Ectodermal cell (in vitro differentiated cells): Measurements from ENCODE around the gene NRAP.

ENCODE experiments used
- H3K27ac ChIP-seq: 2 replicates; pipeline ENCODE4 v1.7.0; 2013; ENCODE audit warnings: mild to moderate bottlenecking, low read depth, low read length; ENCODE audit not compliant: insufficient read depth, poor library complexity, severe bottlenecking
- H3K27me3 ChIP-seq: 2 replicates; pipeline ENCODE4 v1.7.0; 2013; ENCODE audit warnings: mild to moderate bottlenecking, low read length; ENCODE audit not compliant: insufficient read depth, control insufficient read depth, poor library complexity, severe bottlenecking
- H3K36me3 ChIP-seq: one replicate; pipeline ENCODE4 v1.7.0; 2013; ENCODE audit warnings: low read length; ENCODE audit not compliant: control insufficient read depth, insufficient read depth
- H3K4me1 ChIP-seq: one replicate; pipeline ENCODE4 v1.7.0; 2013; ENCODE audit warnings: low read length; ENCODE audit not compliant: control insufficient read depth, insufficient read depth
- H3K4me3 ChIP-seq: 2 replicates; pipeline ENCODE4 v1.7.0; 2013; ENCODE audit warnings: low read depth, low read length, control low read depth; ENCODE audit not compliant: insufficient read depth
- H3K9me3 ChIP-seq: 2 replicates; pipeline ENCODE4 v1.7.0; 2013; ENCODE audit warnings: mild to moderate bottlenecking, low read length, moderate library complexity; ENCODE audit not compliant: control insufficient read depth
- WGBS, 2 experiments: methylation state at CpG; one replicate each; pipeline ENCODE4 v1.1.7; 2013; ENCODE audit warnings: missing lambda C conversion rate in 2 of 2; 5-methylcytosine and 5-hydroxymethylcytosine counted together

The NRAP gene

DNA sequence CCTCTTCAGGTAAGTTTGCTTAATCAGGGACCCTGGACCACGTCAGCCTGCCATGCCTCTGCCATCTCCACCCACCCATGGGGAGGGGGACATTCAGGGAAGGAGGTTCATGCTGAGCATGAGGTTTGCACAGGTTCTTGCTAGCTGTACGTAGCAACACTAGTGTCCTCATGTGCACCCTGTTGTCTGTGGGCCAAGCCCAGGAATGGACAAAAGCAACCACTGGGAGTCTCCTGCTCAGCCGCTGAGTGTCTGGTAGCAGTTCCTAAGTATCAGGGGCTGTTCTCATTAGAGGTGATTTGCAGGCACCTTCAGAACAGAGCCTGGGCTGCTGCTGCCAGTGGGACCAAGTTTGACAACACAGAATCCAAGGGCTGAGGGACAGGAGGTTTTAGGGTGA, 33.8 kb upstream of the NRAP start:
- no peak overlapping the region for H3K4me3 ChIP-seq
- H3K4me1 ChIP-seq = no peaks in the 10 kb centered on the region
- H3K27me3 ChIP-seq = no peaks in the 10 kb centered on the region
- no peak overlapping the region for H3K27ac ChIP-seq
- no peaks in the 10 kb centered on the region for H3K9me3 ChIP-seq
- peaks cover 9% of the 10 kb centered on the region for H3K36me3 ChIP-seq
- 75 to 77% methylated on average over 3 of the region's 3 CpGs for WGBS, 2 experiments

DNA sequence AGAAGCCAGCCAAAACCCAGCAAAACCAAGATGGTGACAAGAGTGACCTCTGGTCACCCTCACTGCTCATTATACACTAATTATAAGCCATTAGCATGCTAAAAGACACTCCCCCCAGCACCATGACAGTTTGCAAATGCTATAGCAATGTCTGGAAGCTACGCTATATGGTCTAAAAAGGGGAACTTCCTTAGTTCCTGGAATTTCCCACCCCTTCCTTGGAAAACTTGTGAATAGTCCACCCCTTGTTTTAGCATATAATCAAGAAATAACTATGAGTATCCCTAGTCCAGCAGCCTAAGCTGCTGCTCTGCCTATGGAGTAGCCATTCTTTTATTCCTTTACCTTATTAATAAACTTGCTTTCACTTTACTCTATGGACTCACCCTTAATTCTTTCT, 31.9 kb upstream of the NRAP start:
- Histone ChIP-seq H3K27me3 (no peaks in the 10 kb centered on the region), H3K9me3 (no peaks in the 10 kb centered on the region), H3K4me1 (no peaks in the 10 kb centered on the region), H3K27ac (no peak overlapping the region), H3K4me3 (no peak overlapping the region), H3K36me3 (peaks cover 15% of the 10 kb centered on the region)
- WGBS, 2 experiments = 92 to 95% methylated on average over 1 of the region's 1 CpG

DNA sequence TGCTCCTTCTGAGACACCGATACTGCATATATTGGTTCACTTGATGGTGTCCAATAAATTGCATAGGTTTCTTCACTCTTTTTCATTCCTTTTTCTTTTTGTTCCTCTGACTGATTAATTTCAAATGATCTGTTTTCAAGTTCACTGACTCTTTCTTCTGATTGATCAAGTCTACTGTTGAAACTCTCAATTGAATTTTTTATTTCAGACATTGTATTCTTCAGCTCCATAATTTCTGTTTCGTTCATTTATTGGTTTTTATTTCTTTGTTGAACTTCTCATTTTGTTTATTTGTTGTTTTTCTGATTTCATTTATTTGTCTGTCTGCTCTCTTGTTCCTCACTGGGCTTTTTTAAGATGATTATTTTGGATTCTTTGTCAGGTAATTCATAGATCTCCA, 29.5 kb upstream of the NRAP start:
- Histone ChIP-seq H3K4me3 (no peak overlapping the region), H3K9me3 (no peaks in the 10 kb centered on the region), H3K4me1 (no peaks in the 10 kb centered on the region), H3K27ac (no peak overlapping the region), H3K36me3 (peaks cover 15% of the 10 kb centered on the region), H3K27me3 (no peaks in the 10 kb centered on the region)
- 91% methylated on average over 2 of the region's 2 CpGs; no CpG with 5 or more reads in 1 of the 2 experiments for WGBS, 2 experiments

DNA sequence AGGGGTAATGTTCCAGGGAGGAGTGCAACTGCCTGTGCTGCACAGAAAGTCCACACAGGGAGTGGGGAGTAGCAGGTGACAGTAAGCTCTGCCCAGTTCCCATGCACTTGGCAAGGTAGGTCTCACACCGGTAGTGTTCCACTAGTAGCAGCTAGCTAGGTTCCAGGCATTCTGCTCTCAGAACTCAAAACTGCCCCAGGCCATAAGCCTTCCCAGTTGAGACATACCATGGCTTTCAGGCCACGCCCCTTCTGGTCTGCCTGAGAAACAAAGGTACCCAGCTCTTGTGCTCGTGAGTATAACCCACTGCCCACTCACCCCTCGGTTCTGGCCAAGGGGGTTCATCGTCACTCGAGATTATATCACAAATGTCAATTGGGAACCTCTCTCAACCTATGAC, 28.4 kb upstream of the NRAP start:
- WGBS, 2 experiments = 85 to 90% methylated on average over 6 of the region's 6 CpGs
- no peaks in the 10 kb centered on the region for H3K4me1 ChIP-seq
- no peaks in the 10 kb centered on the region for H3K9me3 ChIP-seq

DNA sequence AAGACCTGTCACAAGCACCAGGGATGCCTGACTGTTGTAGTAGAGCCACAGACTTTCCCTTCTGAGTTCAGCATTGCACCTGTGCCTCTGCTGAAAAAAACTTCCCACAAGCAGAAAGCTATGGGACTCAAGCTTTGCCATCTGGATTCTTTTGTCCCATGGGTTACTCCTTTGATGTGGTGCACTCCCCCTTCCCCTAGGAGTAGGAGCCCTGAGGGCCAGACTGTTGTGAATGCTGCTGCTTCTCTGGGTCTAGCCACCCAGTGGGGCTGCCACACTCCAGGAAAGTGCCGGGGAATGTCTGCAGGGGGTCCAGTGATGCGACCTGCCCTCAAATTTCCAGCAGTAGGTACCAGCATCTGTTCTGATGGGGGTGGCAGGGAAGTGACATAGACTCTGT, 27.5 kb upstream of the NRAP start:
- Histone ChIP-seq H3K4me3 (no peak overlapping the region), H3K4me1 (no peaks in the 10 kb centered on the region), H3K36me3 (peaks cover 6% of the 10 kb centered on the region), H3K27me3 (no peaks in the 10 kb centered on the region), H3K9me3 (peaks cover 2% of the 10 kb centered on the region), H3K27ac (no peak overlapping the region)
- WGBS, 2 experiments = 61 to 67% methylated on average over 2 of the region's 2 CpGs

More for the DNA sequence above, 28.4 kb upstream of the NRAP start:
- Histone ChIP-seq H3K27me3 (no peaks in the 10 kb centered on the region), H3K36me3 (peaks cover 8% of the 10 kb centered on the region), H3K4me3 (no peak overlapping the region), H3K27ac (no peak overlapping the region)

DNA sequence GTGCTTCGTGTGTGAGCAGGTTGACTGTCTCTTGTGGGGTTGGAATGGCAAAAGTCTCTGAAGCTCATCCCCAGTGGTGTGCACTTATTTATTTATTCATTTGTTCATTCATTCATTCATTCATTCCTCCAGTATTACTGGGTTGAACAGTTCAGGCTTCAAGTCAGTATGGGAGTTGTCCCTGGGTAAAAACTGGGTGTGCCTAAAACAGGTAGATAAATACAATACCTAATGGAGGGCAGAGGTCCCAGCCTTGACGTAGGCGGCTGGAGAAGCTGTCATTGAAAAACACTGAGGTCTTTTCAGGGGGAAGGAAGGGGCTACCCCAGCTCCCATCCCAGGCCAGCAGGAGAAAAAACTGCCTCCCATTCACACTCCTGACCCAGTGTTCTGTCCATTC, 26.9 kb upstream of the NRAP start:
- 91 to 96% methylated on average over 2 of the region's 3 CpGs for WGBS, 2 experiments
- Histone ChIP-seq H3K4me1 (no peaks in the 10 kb centered on the region), H3K36me3 (peaks cover 6% of the 10 kb centered on the region), H3K27ac (no peak overlapping the region), H3K9me3 (peaks cover 2% of the 10 kb centered on the region), H3K4me3 (no peak overlapping the region), H3K27me3 (no peaks in the 10 kb centered on the region)

DNA sequence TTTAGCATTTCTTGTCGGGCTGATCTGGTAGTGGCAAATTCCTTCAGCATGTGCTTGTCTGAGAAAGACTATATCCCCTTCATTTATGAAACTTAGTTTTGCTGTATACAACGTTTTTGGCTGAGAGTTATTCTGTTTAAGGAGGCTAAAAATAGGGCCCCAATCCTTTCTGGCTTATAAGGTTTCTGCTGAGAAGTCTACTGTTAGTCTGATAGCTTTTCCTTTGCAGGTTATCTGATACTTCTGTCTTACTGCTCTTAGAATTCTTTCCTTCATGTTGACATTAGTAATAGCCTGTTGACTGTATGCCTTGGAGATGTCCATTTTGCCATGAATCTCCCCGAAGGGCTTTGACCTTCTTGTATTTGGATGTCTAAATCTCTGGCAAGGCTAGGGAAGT, 25.7 kb upstream of the NRAP start:
- H3K36me3 ChIP-seq = peaks cover 6% of the 10 kb centered on the region
- 50 to 69% methylated on average over 3 of the region's 3 CpGs for WGBS, 2 experiments

DNA sequence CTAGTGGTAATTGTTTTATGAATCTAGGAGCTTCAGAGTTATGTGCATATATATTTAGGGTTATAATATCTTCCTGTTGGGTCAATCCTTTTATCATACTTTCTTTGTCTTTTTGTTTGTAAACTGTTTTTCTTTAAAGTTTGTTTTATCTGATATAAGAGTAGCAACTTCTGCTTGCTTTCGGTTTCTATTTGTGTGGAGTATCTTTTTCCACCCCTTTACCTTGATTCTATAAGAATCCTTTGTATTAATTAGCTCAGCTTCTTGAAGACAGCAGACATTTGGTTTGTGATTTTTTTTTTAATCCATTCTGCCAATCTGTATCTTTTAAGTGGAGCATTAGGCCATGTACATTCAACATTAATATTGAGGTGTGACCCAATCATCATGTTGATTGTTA, 25.2 kb upstream of the NRAP start:
- peaks cover 6% of the 10 kb centered on the region for H3K36me3 ChIP-seq
- no peak overlapping the region for H3K27ac ChIP-seq
- H3K4me3 ChIP-seq = no peak overlapping the region
- H3K9me3 ChIP-seq = peaks cover 2% of the 10 kb centered on the region
- WGBS, 2 experiments = 83% methylated on average over 1 of the region's 1 CpG; no CpG with 5 or more reads in 1 of the 2 experiments
- no peaks in the 10 kb centered on the region for H3K27me3 ChIP-seq
- H3K4me1 ChIP-seq = no peaks in the 10 kb centered on the region

More for the DNA sequence above, 25.7 kb upstream of the NRAP start:
- H3K27ac ChIP-seq = no peak overlapping the region
- no peaks in the 10 kb centered on the region for H3K27me3 ChIP-seq
- no peak overlapping the region for H3K4me3 ChIP-seq
- H3K4me1 ChIP-seq = no peaks in the 10 kb centered on the region
- peaks cover 2% of the 10 kb centered on the region for H3K9me3 ChIP-seq

DNA sequence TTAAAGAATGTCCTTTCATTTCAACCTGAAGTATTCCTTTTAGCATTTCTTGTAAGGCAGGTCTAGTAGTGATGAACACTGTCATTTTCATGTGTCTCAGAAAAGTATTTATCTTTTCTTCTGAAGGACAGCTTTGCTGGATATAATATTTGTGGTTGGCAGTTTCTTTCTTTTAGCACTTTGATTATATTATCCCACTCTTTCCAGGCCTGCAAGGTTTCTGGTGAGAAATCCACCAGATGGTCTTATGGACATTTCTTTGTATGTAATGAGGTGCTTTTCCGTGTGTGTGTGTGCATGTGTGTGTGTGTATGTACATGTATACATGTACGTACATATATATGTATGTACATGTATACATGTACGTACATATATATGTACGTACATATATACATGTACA, 23.2 kb upstream of the NRAP start:
- 100% methylated on average over 1 of the region's 4 CpGs; no CpG with 5 or more reads in 1 of the 2 experiments for WGBS, 2 experiments
- Histone ChIP-seq H3K27me3 (no peaks in the 10 kb centered on the region), H3K4me3 (no peak overlapping the region), H3K36me3 (peaks cover 2% of the 10 kb centered on the region), H3K4me1 (no peaks in the 10 kb centered on the region), H3K27ac (no peak overlapping the region), H3K9me3 (peaks cover 2% of the 10 kb centered on the region)

DNA sequence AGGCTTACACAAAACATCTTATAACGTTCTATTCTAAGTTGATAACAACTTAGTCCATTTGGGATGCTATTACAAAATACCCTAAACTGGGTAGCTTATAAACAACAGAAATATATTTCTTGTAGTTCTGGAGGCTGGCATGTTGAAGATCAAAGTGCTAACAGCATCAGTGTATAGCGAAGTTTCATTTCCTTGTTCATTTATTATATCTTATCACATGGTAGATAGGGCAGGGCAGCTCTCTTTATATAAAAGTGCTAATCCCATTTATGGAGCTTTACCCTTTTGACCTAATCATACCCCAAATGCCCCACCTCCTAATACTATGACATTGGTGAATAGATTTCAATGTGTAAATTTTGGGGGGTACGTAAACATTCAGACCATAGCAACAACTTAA, 22.2 kb upstream of the NRAP start:
- Histone ChIP-seq H3K27me3 (no peaks in the 10 kb centered on the region), H3K4me1 (no peaks in the 10 kb centered on the region), H3K4me3 (no peak overlapping the region), H3K27ac (no peak overlapping the region), H3K36me3 (no peaks in the 10 kb centered on the region), H3K9me3 (peaks cover 2% of the 10 kb centered on the region)
- WGBS, 2 experiments = 100% methylated on average over 2 of the region's 3 CpGs; no CpG with 5 or more reads in 1 of the 2 experiments

DNA sequence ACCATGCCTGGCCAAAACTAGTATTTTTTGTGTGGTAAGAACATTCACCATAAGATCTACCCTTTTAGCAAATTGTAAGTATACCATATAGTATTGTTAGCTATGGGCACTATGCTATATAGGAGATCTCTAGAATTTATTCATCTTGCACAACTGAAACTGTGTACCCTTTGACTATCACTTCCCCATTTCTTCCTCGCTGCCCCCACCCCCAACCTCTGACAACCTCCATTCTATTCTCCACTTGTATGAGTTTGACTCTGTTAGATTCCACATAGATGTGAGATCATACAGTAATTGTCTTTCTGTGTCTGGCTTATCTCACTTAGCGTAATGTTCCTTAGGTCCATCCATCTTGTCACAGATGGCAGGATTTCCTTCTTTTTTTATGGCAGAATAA, 19.5 kb upstream of the NRAP start:
- 92 to 94% methylated on average over 2 of the region's 2 CpGs for WGBS, 2 experiments
- Histone ChIP-seq H3K36me3 (no peaks in the 10 kb centered on the region), H3K4me1 (no peaks in the 10 kb centered on the region), H3K4me3 (no peak overlapping the region), H3K27me3 (peaks cover 4% of the 10 kb centered on the region), H3K9me3 (peaks cover 2% of the 10 kb centered on the region), H3K27ac (no peak overlapping the region)
